ENCODE measurements around the gene OR2T33.
"Not testable (repeated sequence)": the region's sequence is repeated elsewhere in the genome, so short reads cannot be mapped to it uniquely, and the experiment has no call there.

Gene OR2T33

GRCh38 chr1:248277876-248278275, at the start of gene OR2T33:
Gene OR2T33, minus strand, starts transcription at chr1:248277976. Its CDS starts 4,162 bp downstream, at chr1:248273814.
- DNase-seq (ENCODE audit: low spot score) = no peak

- no peak for DNase-seq (ENCODE audit: low spot score)
Observed at GRCh38 chr1:248324468-248324867, 46.7 kb upstream of the OR2T33 start, which contains the start of gene OR2M7. Gene OR2M7, minus strand, starts transcription at chr1:248324568. Its CDS starts 0 bp downstream, at chr1:248324568.

GRCh38 chr1:248316796-248317195, 39.0 kb upstream of the OR2T33 start:
- no peak for DNase-seq (ENCODE audit: low spot score)

GRCh38 chr1:248306740-248307139, 29.0 kb upstream of the OR2T33 start:
- not testable (repeated sequence) for DNase-seq (ENCODE audit: low spot score)

- DNase-seq (ENCODE audit: low spot score) = peak; percentile 21
Observed at GRCh38 chr1:248306103-248306502, 28.3 kb upstream of the OR2T33 start.

- DNase-seq (ENCODE audit: low spot score) = not testable (repeated sequence)
Observed at GRCh38 chr1:248305672-248306071, 27.9 kb upstream of the OR2T33 start.

- DNase-seq (ENCODE audit: low spot score) = no peak
Observed at GRCh38 chr1:248303324-248303723, 25.5 kb upstream of the OR2T33 start, which contains the start of gene OR2T12. Gene OR2T12, minus strand, starts transcription at chr1:248303424. Its CDS starts 7,846 bp downstream, at chr1:248295578.

- no peak for DNase-seq (ENCODE audit: low spot score)
Observed at GRCh38 chr1:248288391-248288790, 10.6 kb upstream of the OR2T33 start.

GRCh38 chr1:248273225-248273624, 4.6 kb downstream of the OR2T33 start:
- not testable (repeated sequence) for DNase-seq (ENCODE audit: low spot score)

GRCh38 chr1:248268178-248268577, 9.6 kb downstream of the OR2T33 start:
- no peak for DNase-seq (ENCODE audit: low spot score)

- DNase-seq (ENCODE audit: low spot score) = not testable (repeated sequence)
Observed at GRCh38 chr1:248259309-248259708, 18.5 kb downstream of the OR2T33 start.

GRCh38 chr1:248243204-248243603, 34.6 kb downstream of the OR2T33 start:
- DNase-seq (ENCODE audit: low spot score) = peak; percentile 76

GRCh38 chr1:248239478-248239877, 38.3 kb downstream of the OR2T33 start:
- no peak for DNase-seq (ENCODE audit: low spot score)

- DNase-seq (ENCODE audit: low spot score) = no peak
Observed at GRCh38 chr1:248231117-248231516, 46.7 kb downstream of the OR2T33 start, which contains the start of gene OR2M4. Gene OR2M4, plus strand, starts transcription at chr1:248231417. Its CDS starts 7,512 bp downstream, at chr1:248238929.

GRCh38 chr1:248229360-248229908, 48.3 kb downstream of the OR2T33 start:
- no peak for DNase-seq (ENCODE audit: low spot score)

GRCh38 chr1:248225537-248225936, 52.2 kb downstream of the OR2T33 start:
- no peak for DNase-seq (ENCODE audit: low spot score)

Measured in D341Med (cell line).